ENCODE results near the gene CSRNP3.

Gene CSRNP3

GRCh38 chr2:165471349-165471950 is 2.0 kb downstream of the CSRNP3 start:
- no peak for DNase-seq (ENCODE audit: low read depth in 3 of 3)

GRCh38 chr2:165472922-165473321 is 3.4 kb downstream of the CSRNP3 start:
- DNase-seq (ENCODE audit: low read depth in 3 of 3): no peak

GRCh38 chr2:165474619-165475276 is 5.2 kb downstream of the CSRNP3 start:
- no peak for DNase-seq (ENCODE audit: low read depth in 3 of 3)

GRCh38 chr2:165475277-165476004 is 5.9 kb downstream of the CSRNP3 start:
- no peak for DNase-seq (ENCODE audit: low read depth in 3 of 3)

GRCh38 chr2:165479856-165480255 is 10.4 kb downstream of the CSRNP3 start:
- no peak for DNase-seq (ENCODE audit: low read depth in 3 of 3)

GRCh38 chr2:165494573-165494972 is 25.1 kb downstream of the CSRNP3 start:
- DNase-seq (ENCODE audit: low read depth in 3 of 3): no peak

GRCh38 chr2:165497659-165498317 is 28.3 kb downstream of the CSRNP3 start:
- DNase-seq (ENCODE audit: low read depth in 3 of 3): no peak

- no peak for DNase-seq (ENCODE audit: low read depth in 3 of 3)
Measured at GRCh38 chr2:165499131-165499530, 29.6 kb downstream of the CSRNP3 start.

GRCh38 chr2:165500001-165500400 is 30.5 kb downstream of the CSRNP3 start:
- no peak for DNase-seq (ENCODE audit: low read depth in 3 of 3)

GRCh38 chr2:165500816-165501215 is 31.3 kb downstream of the CSRNP3 start:
- DNase-seq (ENCODE audit: low read depth in 3 of 3): no peak

- DNase-seq (ENCODE audit: low read depth in 3 of 3): no peak
Measured at GRCh38 chr2:165505514-165505913, 36.0 kb downstream of the CSRNP3 start.

GRCh38 chr2:165508927-165509326 is 39.4 kb downstream of the CSRNP3 start:
- DNase-seq (ENCODE audit: low read depth in 3 of 3): no peak

- no peak for DNase-seq (ENCODE audit: low read depth in 3 of 3)
Measured at GRCh38 chr2:165513479-165513878, 44.0 kb downstream of the CSRNP3 start.

- DNase-seq (ENCODE audit: low read depth in 3 of 3): no peak
Measured at GRCh38 chr2:165518611-165519010, 49.1 kb downstream of the CSRNP3 start.

- no peak for DNase-seq (ENCODE audit: low read depth in 3 of 3)
Measured at GRCh38 chr2:165522719-165523118, 53.2 kb downstream of the CSRNP3 start.

- DNase-seq (ENCODE audit: low read depth in 3 of 3): no peak
Measured at GRCh38 chr2:165524720-165525119, 55.2 kb downstream of the CSRNP3 start.

GRCh38 chr2:165528691-165529090 is 59.2 kb downstream of the CSRNP3 start:
- DNase-seq (ENCODE audit: low read depth in 3 of 3): no peak

- DNase-seq (ENCODE audit: low read depth in 3 of 3): no peak
Measured at GRCh38 chr2:165529130-165529529, 59.6 kb downstream of the CSRNP3 start.

GRCh38 chr2:165533331-165533730 is 63.8 kb downstream of the CSRNP3 start:
- DNase-seq (ENCODE audit: low read depth in 3 of 3): no peak

- DNase-seq (ENCODE audit: low read depth in 3 of 3): no peak
Measured at GRCh38 chr2:165535471-165535870, 66.0 kb downstream of the CSRNP3 start.

GRCh38 chr2:165536851-165537499 is 67.5 kb downstream of the CSRNP3 start:
- no peak for DNase-seq (ENCODE audit: low read depth in 3 of 3)

- no peak for DNase-seq (ENCODE audit: low read depth in 3 of 3)
Measured at GRCh38 chr2:165539985-165540384, 70.5 kb downstream of the CSRNP3 start.
